Activated CD4-positive, alpha-beta T cell treated with anti-CD3 and anti-CD28 coated beads for 24 hours (primary cell): Measurements from ENCODE around the gene GRWD1.
"Not testable (repeated sequence)": the region's sequence is repeated elsewhere in the genome, so short reads cannot be mapped to it uniquely, and the experiment has no call there.

ENCODE experiments used
- DNase-seq, 2 donors: peaks; one replicate each; pipeline ENCODE4 v3.0.0-alpha.2; 2020; ENCODE audit warnings: low read depth in 2 of 2

The GRWD1 gene

DNA sequence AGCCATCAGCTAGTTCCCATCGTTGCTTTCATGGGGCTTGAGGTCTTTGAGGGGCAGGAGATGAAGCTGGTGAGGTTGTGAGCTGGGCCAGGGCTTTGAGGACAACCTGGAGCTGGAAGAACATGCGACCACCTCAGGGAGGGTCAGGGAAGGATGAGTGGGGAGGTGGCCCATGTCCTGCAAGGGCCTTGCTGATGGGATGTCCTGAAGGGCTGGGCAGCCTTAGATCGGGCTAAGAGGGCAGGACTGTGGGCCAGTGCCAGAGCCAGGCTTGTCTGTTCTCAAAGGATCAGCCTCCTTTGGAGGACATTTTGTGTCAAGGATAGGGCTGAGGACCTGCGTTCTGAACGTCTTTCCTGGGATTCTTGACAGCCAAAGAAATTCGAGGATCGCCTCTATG, 33.9 kb downstream of the GRWD1 start:
- DNase-seq = no peak

DNA sequence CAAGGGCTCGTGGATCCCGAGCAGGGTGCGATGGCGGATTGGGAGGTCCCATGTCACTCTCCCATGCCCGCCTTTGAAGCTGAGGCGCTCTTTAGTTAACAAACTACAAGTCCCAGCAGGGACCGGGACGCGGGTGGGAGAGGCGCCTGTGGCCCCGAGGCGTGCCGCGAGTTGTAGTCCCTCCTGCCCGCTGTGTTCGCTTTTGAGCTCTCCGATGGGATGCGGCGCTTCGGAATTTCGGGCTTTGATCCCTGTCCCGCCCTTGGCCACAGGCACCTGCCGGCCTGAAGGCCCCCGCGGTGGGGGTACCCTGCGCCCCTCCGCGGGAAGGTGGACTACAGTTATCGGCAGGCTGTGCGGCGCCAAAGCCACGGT, 34.4 kb downstream of the GRWD1 start:
- peak in 1 of 2 donors; percentile 17 for DNase-seq

DNA sequence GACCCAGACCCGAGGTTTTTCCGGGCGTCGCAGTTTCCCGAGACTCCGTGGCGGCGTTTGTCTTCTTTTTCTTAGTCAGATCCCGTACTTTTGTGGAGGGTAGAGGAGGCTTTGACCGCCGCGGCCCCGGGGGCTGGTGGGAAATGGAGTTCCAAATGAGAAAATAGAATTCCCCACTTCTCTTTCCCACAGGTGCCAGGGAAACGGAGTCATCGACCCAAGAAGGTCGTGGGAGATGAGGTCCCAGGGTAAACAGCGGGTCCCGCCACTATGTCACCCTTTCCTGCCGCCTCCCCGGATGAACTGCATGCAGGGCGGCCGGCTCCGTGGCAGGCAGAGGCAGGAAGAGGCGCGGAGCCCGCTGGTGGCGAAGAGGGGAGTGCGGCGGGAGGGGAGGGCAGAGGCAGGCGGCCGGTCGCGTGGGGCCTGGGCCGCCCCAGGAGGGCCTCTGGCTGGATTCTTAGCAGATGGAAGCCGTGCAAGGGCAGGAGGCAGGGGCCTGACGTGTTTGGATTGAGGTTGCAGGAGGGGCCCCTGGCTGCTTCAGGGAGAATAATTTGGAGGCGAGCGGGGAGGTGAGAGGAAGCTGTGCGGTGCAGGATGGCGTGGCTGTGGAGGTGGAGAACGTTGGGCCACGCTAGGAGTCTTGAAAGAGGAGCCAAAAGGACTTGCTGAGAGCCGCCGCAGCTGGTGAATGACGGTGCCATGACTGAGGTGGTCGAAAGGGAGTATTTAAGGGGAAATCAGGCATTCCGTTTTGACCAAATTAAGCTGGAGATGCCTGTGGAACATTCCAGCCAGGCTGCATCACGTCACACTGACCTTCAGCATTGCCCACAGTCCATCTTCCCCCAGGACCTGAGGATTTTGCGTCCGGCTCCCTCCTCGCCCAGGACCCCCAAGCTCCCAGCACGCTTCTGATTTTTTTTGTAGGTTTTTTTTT, 35.0 kb downstream of the GRWD1 start:
- DNase-seq = peak in 1 of 2 donors; percentile 40

DNA sequence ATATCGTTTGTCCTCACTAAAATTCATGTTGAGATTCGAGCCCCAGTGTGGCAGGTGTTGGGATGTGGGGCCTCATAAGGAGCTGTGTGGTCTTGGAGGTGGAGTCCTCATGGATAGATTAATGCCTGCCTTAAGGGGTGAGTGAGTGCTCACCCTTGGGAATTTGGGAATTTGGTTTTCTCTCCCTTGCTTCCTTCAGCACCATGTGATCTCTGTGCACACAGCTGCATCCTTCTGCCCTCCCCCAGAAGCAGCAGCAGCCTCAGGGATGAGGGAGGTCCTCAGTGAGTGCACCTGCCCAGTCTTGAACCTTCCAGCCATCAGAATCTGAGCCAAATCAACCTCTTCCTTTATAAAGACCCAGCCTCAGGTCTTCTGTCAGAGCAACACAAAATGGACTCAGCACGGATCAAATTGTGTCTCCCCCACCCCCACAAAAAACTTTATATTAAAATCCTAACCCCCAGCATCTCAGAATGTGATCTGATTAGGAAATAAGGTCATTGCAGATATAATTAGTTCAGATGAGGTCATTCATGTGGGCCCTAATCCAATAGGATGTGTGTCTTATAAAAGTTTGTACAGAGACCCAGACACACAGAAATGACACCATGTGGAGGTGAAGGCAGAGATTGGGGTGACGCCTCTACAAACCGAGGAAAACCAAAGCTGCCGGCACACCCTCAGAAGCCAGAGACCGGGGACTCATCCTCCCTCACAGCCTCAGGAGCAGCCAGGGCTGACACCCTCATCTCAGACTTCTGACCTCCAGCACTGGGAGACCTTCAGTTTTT, 36.3 kb downstream of the GRWD1 start:
- no peak for DNase-seq

DNA sequence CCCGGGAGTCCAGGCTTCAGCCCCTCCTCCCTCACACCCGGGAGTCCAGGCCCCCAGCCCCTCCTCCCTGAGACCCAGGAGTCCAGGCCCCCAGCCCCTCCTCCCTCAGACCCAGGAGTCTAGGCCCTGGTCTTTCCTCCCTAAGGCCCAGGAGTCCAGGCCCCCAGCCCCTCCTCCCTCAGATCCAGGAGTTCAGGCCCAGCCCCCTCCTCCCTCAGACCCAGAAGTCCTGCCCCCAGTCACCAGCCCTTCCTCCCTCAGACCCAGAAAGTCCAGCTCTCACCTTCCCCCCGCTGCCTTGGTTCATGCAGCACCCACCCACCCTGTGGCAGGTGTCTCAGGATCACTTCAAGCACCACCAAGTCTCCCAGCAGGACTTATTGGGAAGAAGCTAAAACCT, 37.5 kb downstream of the GRWD1 start:
- DNase-seq = no peak

DNA sequence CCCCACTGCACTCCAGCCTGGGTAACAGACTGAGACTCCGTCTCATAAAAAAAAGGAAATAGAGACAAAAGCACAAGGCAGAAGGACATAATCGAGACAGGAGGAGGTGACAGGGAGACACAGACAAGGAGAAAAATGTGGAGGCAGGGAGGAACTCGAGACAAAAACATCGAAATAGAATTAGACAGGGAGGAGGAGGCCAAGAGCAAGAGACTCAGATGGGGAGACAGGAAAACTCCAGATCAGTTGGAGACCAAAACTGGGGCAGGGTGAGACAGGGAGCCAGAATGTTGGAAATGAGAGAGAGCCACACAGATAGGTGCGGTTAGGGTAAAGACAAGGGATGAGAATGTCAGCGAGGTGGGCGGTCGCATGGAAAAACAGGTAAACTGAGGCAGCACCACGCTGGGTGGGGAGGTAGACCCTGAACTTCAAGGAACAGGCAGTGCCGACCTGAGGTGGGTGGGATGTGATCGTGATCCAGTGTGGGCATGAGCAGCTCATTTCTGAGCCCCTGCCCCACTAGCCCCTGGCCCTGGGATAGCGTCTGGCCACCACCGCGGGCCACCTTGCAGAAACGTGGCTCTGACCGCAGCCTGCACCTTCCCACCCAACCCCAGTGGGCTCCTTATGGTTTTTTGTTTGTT, 38.6 kb downstream of the GRWD1 start:
- no peak for DNase-seq

DNA sequence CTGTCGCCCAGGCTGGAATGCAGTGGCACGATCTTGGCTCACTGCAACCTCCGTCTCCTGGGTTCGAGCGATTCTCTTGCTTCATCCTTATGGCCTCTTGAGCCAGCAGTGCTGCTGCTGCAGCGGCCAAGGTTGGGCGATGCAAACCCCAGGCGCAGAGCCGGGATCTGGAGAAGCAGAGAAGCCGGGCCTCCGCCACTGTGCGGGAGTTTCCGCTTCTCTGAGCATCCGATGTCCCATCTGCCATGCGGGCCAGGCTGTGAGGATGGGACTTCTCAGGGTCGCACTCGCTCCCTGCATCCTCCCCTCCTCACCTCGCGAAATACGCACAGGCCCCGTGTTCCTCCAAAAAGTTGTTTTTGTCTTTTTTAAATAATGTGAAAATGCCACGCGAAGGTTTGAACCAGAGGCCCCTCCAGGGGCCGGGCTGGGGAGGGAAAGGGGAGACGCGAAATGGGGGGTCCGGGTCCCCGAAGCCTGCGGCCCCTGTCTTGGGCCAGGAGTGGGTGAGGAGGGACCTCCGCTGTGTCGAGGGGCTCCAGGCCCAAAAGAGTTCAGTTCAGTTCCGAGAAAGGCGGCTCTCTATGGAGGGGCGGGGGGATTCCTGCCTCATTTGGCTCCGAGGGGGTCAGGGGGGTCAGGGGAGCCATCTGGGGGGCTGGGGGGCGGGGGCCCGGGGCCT, 39.3 kb downstream of the GRWD1 start:
- no peak for DNase-seq

DNA sequence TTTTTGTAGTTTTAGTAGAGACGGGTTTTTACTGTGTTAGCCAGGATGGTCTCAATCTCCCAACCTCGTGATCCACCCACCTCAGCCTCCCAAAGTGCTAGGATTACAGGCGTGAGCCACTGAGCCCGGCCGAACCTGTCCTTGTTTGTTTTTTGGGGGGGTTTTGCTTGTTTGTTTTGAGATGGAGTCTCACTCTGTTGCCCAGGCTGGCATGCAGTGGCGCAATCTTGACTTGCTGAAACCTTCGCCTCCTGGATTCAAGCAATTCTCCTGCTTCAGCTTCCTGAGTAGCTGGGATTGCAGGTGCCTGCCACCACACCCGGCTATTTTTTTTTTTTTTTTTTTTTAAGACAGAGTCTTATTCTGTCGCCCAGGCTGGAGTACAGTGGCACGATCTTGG, 40.9 kb downstream of the GRWD1 start:
- not testable (repeated sequence) for DNase-seq

DNA sequence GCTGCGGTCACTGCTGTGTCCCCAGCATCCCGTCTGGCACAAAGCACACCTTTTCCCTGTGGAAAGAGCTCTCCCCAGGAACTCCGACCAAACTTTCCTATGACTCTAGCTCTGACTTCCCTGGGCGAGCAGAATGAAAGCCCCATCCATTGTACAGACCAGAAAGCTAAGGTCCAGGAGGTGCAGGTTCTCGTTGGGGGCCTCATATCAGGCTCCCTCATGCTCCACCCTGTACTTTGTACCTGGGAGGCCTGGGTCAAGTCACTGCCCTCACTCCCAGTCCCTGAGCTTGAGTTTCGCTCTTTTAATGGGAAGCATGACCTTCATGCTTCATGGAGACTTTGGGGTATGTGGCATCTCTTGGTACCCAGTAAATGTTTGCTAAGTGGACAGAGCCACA, 41.8 kb downstream of the GRWD1 start:
- DNase-seq = no peak

DNA sequence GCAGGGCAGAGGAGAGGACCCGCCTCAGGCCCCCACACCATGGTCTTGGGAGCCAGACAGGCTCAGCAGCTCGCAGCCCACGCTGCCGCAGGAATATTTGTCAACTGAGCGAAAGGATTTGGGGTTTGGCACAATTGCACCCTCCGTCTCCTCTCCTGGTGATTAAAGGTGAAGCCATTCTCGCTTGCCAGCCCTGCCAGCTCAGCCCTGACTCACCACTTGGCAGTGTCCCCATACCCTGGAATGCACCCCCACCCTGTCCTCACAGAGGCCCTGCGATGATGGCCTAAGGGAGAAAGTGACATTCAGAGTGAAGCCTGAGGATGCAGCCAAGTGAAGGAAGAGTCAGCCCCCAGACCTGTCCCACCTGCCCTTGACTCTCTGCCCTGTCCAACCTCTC, 42.2 kb downstream of the GRWD1 start:
- DNase-seq = no peak

DNA sequence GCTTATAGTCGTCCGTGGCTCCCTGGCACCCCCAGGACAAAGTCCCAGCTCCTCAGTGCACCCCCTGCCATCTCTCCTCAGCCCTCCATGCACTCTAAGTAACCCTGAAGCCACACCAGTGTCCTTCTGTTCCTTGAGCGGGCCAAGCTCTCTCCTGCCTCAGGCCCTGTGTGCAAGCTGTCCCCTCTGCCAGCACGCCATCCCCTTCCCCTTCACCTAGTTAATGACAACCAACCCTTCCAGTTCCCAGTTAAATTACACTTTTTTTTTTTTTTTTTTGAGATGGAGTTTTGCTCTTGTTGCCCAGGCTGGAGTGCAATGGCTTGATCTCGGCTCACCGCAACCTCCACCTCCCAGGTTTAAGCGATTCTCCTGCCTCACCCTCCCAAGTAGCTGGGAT, 42.7 kb downstream of the GRWD1 start:
- DNase-seq = not testable (repeated sequence)

DNA sequence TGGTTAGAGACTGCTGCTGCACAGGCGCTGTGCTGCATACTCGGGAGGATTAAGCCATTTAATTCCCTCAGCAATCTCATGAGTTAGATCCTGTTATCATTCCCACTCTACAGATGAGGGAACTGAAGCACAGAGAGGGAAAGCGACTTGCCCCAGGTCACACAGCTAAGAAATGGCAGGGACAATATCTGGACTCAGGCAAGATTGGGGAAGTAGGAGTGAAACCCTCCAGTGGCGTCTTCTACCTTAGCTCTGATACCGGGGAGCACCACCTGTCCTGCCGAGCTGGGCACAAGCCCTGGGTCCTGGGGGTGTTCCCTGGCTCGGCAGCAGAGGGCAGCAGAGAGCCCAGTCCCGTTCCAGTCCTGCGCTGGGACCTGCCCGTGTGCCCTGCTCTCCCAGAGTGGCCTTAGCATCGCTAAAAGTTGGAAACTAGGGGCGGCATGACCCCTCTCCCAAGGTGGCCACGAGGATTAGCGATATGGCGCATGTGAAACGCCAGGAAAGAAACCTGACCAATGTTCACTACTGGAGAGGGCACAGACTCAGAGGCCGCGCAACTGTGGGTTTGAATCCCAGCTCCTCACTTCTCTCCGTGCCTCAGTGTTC, 43.9 kb downstream of the GRWD1 start:
- DNase-seq = peak; percentile 74 to 80

DNA sequence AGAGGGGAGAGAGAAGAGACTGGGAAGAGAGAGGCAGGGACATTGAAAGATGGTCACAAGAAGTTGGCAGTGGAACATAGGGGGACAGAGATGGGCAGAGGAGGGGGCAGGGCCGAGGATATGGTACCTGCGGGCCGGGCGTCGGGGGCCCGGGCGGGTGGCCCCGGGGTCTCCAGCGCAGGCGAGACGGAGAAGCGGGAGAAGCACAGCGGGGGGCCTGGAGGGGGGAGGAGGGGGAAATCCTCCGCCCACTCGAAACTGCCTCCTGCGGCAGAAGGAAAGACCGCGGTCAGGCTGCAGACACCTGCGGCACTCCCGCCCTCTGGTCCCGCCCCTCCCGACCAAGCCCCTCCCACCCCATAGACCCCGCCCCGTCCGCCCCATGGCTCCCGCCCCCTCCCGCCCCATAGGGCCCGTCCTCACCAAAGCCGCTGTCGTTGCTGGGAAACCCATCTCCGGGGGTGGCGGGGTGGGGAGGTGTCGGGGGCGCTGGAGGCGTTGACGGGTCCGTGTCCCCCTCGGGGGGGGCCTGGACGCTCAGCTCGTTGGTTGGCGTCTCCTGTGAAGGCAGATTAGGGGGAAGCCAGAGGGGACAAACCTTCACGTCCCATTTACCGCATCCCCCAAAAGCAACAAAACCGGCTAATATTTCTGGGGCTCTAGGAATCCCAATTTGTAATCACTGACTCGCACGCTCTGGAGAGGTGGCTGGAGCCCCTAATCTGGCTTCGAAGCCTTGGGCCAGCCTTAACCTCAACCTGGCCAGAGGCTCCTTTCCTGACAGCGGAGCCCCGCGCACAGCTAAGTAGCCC, 45.4 kb downstream of the GRWD1 start:
- peak in 1 of 2 donors; percentile 34 for DNase-seq

DNA sequence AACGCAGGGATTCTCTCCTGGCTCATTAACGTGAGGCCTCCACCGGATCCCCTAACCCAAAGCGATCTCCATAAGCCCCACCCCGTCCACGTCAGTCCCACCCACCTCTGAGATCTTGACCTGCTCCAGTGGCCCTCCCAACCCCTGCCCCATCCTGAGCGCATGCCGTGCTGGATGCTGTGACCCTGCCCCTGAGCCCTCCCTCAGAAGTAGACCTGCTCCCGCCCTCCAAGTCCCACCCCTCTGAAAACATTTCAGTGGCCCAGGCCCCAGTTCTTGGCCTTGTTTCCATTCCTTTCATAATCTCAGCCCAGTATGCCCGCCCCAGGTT, 46.0 kb downstream of the GRWD1 start:
- no peak for DNase-seq

DNA sequence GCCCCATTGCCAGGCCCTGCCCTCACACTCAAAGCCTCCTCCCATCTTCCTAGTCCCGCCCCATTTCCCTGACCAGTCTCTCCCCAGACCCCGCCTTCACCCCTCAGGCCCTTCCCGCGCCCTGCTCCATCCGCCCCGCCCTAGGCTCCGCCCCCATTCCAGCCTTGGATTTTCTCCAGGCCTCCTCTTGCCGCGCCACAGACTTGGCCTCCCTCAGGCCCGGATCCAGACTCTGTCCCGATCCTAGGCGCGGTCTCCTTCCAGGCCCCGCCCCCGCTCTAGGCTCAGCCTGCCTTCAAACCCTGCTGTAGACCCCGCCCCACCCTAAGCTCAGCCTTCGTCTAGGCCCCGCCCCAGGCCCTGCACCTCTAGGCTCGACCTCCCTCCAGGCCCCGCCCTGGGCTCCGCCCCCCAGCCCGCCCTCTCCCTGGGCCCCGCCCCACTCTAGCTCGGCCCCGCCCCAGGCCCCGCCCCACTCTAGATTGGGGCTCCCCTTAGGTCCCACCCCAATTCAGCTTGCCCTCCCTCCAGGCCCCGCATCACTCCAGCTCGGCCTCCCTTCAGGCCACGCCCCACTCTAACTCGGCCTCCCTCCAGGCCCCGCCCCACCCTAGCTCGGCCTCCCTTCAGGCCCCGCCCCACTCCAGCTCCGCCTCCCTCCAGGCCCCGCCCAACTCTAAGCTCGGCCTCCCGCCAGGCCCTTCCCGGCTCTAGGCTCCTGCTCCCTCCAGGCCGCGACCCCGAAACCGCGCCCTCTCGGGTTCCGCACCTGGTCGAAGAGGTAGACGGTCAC, 47.3 kb downstream of the GRWD1 start:
- peak; percentile 54 to 77 for DNase-seq

DNA sequence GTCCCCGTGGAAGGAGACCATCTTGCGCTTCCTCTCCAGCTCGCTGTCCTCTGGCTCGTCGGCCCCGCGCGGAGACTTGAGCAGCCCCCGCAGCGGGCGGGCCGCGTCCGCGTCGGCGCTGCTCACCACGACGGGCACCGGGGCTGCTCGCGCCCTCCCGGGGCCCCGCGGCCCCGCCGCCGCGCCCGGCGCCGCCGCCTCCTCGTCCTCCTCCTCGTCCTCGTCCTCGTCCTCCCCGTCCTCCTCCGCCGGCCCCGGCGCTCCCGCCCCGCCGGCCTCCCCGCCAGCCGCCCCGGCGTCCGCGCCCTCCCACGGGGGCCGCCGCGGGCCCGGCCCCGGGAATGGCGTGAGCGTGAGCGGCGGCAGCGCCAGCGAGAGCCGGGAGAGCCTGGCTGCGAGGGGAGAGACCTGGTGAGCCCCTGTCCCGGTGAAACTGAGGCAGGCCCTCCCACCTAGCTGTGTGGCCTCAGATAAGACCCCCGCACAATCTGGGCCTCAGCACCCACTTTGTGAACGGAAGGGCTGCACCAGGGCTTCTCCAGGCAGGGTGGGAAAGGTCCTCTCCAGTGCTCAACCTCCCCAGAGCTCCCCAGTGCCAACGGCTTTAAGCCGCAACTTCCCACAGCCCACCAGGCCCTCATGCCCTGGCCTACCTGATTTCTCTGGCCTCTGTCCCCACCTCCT, 48.1 kb downstream of the GRWD1 start:
- no peak for DNase-seq

DNA sequence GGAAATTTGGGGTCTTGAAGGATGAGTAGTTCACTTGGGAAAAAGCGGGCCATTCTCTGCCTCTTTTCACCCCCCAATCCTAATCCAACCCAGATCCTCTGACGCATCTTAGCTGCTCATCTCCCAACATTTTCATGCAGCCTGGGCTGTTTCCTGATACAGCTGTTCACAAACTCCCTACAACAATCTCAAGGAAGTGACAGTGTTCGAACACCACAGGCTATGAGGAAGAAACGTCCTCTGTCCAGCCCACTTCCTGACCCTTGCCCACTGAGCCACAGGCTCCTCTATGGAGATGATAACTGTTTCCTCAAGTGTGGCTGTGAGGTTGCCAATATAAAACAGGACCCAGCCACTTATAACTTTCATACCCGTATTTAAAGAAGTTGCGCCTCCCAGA, 49.6 kb downstream of the GRWD1 start:
- no peak for DNase-seq

DNA sequence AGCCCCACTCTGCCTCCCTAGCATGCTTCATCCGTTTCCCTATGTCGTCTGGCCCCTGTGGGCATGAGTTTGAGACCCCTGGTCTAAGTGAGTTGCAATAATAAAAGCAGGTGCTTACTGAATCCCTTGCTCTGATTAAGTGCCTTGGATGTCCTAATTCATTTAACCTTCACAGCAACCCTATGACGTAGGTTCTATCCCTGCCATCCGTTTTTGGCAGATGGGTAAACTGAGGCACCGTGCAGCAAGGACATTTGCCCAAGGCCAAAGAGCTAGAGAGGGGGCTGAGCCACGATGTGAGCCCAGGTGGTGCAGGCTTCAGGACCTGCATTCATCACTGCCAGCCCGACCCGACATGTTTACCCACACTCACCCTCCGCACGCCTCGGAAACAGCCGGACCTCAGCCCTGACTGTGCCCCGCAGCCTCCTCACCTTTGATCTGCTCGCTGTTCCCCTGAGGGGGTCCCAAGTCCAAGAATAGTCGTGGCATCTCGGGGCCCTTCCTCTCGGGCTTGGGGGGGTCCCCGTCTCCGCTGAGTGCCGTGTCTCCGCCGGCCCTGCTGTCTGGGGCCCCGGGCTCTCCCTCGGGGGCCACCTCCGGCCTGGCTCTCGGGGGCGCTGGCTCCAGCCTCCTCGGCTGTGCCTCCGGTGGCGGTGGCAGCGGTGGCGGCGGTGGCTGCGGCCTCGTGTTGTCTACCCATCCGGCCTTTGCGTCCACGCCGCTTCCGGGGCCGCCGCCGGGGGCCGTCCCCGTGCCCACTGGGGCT, 51.4 kb downstream of the GRWD1 start:
- DNase-seq = no peak
